ENCODE measurements around the gene ADCY7.

ADCY7 gene

DNA sequence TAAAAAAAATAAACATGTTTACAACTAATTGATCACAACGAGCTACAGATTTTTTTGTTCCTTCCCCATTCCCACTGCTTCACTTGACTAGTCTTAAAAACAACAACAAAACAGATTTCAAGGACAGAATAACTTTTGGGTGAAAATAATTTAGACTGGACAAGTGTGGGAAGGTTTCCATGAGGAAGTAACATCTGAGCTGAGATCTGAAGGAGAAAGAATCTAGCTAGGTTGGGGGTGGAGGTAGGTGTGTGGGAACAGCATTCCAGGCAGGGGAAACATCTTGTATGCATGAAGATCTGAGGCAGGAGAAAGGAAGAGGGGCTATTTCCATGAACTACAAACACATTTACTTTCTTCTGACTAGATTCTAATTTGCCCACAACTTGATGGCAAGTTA lies 93.3 kb downstream of the ADCY7 start:
- no peak for DNase-seq (ENCODE audit: extremely low read depth, low read depth)
- TF ChIP-seq, protein P1, sequence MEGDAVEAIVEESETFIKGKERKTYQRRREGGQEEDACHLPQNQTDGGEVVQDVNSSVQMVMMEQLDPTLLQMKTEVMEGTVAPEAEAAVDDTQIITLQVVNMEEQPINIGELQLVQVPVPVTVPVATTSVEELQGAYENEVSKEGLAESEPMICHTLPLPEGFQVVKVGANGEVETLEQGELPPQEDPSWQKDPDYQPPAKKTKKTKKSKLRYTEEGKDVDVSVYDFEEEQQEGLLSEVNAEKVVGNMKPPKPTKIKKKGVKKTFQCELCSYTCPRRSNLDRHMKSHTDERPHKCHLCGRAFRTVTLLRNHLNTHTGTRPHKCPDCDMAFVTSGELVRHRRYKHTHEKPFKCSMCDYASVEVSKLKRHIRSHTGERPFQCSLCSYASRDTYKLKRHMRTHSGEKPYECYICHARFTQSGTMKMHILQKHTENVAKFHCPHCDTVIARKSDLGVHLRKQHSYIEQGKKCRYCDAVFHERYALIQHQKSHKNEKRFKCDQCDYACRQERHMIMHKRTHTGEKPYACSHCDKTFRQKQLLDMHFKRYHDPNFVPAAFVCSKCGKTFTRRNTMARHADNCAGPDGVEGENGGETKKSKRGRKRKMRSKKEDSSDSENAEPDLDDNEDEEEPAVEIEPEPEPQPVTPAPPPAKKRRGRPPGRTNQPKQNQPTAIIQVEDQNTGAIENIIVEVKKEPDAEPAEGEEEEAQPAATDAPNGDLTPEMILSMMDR (IDR thresholded peaks at IDR 0.05; ENCODE audit: low read depth, low read length) = no peak

DNA sequence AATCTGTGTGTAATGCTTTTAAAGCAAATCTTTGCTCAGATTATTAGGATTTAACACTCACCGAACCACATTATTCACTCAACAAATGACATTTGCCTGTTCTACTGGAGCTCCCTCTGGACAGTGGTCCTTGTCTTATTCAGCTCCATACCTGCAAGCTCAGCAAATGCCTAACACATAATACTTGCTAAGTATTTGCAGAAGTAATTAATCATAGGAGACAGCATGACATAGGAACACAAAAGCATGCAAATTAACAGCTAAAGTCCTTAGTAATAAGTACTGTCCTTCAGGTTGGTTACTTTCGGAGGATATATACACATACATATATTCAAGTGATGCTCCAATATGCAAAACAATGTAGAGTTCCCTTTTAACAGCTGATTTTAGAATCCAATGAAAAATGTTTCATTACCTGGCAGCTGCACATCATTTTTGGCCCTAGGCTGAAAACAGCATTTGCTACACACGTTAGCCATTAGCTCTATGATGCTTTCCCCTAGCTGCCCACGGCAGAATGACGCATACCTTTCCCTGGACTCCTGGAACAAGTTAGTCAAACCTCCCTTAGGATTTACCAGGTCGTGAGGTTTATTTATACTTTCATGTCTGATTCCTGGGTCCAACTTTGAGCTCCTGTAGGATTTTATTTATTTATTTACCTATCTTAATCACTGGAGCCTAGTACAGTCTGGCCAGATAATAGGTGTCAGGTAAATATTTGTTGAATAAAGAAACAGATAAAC lies 93.9 kb downstream of the ADCY7 start:
- no peak for DNase-seq (ENCODE audit: extremely low read depth, low read depth)
- TF ChIP-seq, protein P1 (IDR thresholded peaks at IDR 0.05; ENCODE audit: low read depth, low read length) = no peak

DNA sequence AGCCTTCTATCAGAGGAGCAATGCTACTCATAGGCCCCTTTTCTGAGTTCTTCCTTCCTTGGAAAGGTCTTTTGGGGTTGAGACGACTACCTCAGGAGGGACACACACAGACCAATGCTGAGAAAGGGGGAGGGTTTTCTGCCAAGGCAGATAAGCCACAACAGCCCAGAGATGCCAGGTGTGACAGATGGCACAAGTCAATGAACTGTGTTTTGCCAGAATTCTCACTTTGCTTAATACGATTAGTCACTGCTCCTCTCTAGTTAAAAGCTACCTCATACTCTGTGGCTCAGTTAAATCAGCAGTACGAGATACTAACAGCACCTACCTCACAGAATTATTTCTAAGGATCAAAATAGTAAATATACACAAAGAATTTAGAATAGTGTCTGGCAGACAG lies 94.4 kb downstream of the ADCY7 start:
- no peak for DNase-seq (ENCODE audit: extremely low read depth, low read depth)
- TF ChIP-seq, protein P1 (IDR thresholded peaks at IDR 0.05; ENCODE audit: low read depth, low read length) = no peak

DNA sequence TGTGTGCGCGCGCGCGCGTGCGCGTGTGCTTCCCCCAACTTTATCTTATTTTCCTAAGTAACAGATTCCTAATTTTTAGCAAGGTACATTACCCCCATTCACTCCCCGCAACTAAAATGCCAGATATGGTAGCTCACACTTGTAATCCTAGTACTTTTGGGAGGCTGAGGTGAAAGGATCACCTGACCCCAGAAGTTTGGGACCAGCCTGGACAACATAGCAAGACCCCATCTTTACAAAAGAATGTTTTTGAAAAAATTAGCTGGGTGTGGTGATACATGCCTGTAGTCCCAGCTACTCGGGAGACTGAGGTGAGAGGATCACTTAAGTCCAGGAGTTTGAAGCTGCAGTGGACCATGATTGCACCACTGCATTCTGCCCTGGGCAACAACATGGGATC lies 97.3 kb downstream of the ADCY7 start:
- TF ChIP-seq, protein P1 (IDR thresholded peaks at IDR 0.05; ENCODE audit: low read depth, low read length) = no peak
- no peak for DNase-seq (ENCODE audit: extremely low read depth, low read depth)

DNA sequence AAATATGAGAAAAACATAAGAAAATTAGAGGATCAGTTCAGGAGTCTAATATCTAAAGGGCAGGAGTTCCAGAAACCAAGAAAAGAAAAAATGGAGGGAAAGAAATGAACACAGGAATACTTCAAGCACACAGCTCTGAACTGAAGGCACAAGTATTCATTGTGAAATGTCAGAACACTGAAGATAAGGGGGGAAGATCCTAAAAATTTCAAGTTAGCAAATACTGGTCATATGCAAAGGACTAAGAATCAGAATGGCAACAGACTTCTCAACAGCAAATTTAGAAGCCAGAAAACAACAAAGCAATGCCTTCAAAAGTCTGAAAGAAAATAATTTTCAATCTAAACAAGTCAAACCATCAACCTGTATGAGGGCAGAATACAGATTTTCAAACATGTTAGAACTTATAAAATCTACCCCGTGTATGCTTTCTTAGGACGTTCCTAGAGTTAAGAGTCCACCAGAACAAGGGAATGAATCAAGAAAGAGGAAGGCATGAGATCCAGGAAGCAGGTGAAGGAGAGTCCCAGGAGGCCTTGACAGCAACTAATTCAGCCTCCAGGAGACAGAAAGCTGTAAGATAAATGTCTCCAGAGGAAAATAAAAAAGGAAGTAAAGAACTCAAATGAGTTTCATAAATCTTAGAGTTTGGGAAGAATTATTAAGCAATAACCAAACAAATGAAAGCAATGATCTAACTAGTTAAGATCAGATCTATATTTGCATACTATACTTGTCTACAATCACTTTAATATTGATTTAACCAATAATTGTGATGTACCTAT lies 99.6 kb downstream of the ADCY7 start:
- TF ChIP-seq, protein P1 (IDR thresholded peaks at IDR 0.05; ENCODE audit: low read depth, low read length) = no peak
- no peak for DNase-seq (ENCODE audit: extremely low read depth, low read depth)

Data from AG09319 (cell line).